Measurements from ENCODE around the gene SNRPB2. TPM values are rescaled to one million over a fixed set of nuclear protein-coding genes. Genes with fewer than 3 reads are reported as not detected.

Gene SNRPB2
- polyA plus RNA-seq, 1 donor (not counting 4 experiments of a cell fraction or from before 2014, with no cell fraction given): 75.8 TPM

DNA sequence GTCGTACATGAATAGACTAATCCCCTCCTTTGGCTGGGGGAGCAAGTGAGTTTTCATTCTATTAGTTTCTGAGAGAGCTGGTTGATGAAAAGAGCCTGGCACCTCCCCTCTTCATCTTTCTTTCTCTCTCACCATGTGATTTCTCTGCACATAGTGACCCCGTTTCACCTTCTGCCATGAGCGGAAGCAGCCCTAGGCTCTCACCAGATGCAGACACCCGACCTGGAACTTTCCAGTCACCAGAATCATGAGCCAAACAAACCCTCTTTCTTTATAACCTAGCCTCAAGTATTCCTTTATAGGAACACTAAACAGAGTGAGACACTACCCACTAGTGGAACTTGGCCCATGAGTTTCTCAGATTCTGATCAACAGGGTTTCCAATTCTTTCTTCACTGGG, 34.7 kb downstream of the SNRPB2 start:
- Histone ChIP-seq H3K9ac (ENCODE audit: control insufficient read depth, extremely low read depth, insufficient read depth, low read length) (no peak overlapping the region), H3K9me1 (ENCODE audit: control insufficient read depth, extremely low read depth, insufficient read depth, low read length) (no peaks in the 10 kb centered on the region), H3K4me2 (ENCODE audit: control insufficient read depth, extremely low read depth, insufficient read depth, low read depth, low read length) (no peak overlapping the region), H3K27ac (ENCODE audit: control insufficient read depth, insufficient read depth, low read length) (no peak overlapping the region), H3K9me3 (ENCODE audit: control insufficient read depth, low read depth, low read length) (no peaks in the 10 kb centered on the region), H3K27me3 (ENCODE audit: control insufficient read depth, extremely low read depth, insufficient read depth, low read length) (no peaks in the 10 kb centered on the region), H3K4me3 (ENCODE audit: control insufficient read depth in 2 of 3, extremely low read depth in 1 of 3, insufficient read depth in 2 of 3, low read depth in 1 of 3, low read length in 3 of 3) (no peak overlapping the region), H4K20me1 (ENCODE audit: control insufficient read depth, extremely low read depth, insufficient read depth, low read length) (no peaks in the 10 kb centered on the region), H3K36me3 (ENCODE audit: control insufficient read depth in 2 of 2, extremely low read depth in 1 of 2, insufficient read depth in 2 of 2, low read length in 2 of 2) (no peaks in the 10 kb centered on the region), H3K4me1 (ENCODE audit: control insufficient read depth, extremely low read depth, insufficient read depth, low read length) (no peaks in the 10 kb centered on the region), H2AFZ (ENCODE audit: control insufficient read depth, low read length) (no peak overlapping the region), H3K79me2 (ENCODE audit: control insufficient read depth, insufficient read depth, low read length) (no peaks in the 10 kb centered on the region)
- FAIRE-seq: no peak
- dilution Hi-C loops (cut with MboI; ENCODE audit: extremely low pct_ligation_motif_present, low sequenced_read_pairs): loop anchor here (25.0 kb wide), 1 partner anchor 252 kb away; no protein-coding TSS in a partner anchor
- DNase-seq (ENCODE audit: low read depth, low spot score): no peak
- TF ChIP-seq EZH2 (IDR thresholded peaks at IDR 0.05; ENCODE audit: low read length): no peak
- TF ChIP-seq CTCF (optimal IDR thresholded peaks at IDR 0.05 in 1 of 3, IDR thresholded peaks at IDR 0.05 in 1 of 3, conservative IDR thresholded peaks at IDR 0.05 in 1 of 3; ENCODE audit: extremely low read depth in 1 of 3, insufficient read depth in 2 of 3, low read length in 3 of 3): no peak

DNA sequence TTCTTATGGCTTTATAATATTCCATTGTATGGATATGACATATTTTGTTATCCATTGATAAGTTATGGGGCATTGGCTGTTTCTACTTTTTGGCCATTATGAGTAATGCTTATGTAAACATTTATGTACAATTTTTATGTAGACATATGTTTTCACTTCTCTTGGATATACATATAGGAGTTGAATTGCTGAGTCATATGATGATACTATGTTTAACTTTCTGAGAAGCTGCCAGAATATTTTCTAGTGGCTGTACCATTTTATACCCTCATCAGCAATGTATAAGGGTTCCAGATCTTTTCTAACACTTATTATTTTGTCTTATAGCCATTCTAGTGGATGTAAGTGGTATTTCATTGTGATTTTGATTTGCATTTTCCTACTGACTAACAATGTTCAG, 41.4 kb downstream of the SNRPB2 start:
- FAIRE-seq (no peak), DNase-seq (ENCODE audit: low read depth, low spot score) (no peak)
- Histone ChIP-seq H3K36me3 (ENCODE audit: control insufficient read depth in 2 of 2, extremely low read depth in 1 of 2, insufficient read depth in 2 of 2, low read length in 2 of 2) (no peaks in the 10 kb centered on the region), H3K9me1 (ENCODE audit: control insufficient read depth, extremely low read depth, insufficient read depth, low read length) (no peaks in the 10 kb centered on the region), H3K79me2 (ENCODE audit: control insufficient read depth, insufficient read depth, low read length) (no peaks in the 10 kb centered on the region), H3K9ac (ENCODE audit: control insufficient read depth, extremely low read depth, insufficient read depth, low read length) (no peak overlapping the region), H3K4me2 (ENCODE audit: control insufficient read depth, extremely low read depth, insufficient read depth, low read depth, low read length) (no peak overlapping the region), H3K4me3 (ENCODE audit: control insufficient read depth in 2 of 3, extremely low read depth in 1 of 3, insufficient read depth in 2 of 3, low read depth in 1 of 3, low read length in 3 of 3) (no peak overlapping the region), H3K4me1 (ENCODE audit: control insufficient read depth, extremely low read depth, insufficient read depth, low read length) (no peaks in the 10 kb centered on the region), H3K9me3 (ENCODE audit: control insufficient read depth, low read depth, low read length) (no peaks in the 10 kb centered on the region), H2AFZ (ENCODE audit: control insufficient read depth, low read length) (no peak overlapping the region), H3K27ac (ENCODE audit: control insufficient read depth, insufficient read depth, low read length) (no peak overlapping the region), H3K27me3 (ENCODE audit: control insufficient read depth, extremely low read depth, insufficient read depth, low read length) (no peaks in the 10 kb centered on the region), H4K20me1 (ENCODE audit: control insufficient read depth, extremely low read depth, insufficient read depth, low read length) (no peaks in the 10 kb centered on the region)
- TF ChIP-seq CTCF (optimal IDR thresholded peaks at IDR 0.05 in 1 of 3, IDR thresholded peaks at IDR 0.05 in 1 of 3, conservative IDR thresholded peaks at IDR 0.05 in 1 of 3; ENCODE audit: extremely low read depth in 1 of 3, insufficient read depth in 2 of 3, low read length in 3 of 3): no peak
- no peak for TF ChIP-seq EZH2 (IDR thresholded peaks at IDR 0.05; ENCODE audit: low read length)
- dilution Hi-C loops (cut with MboI; ENCODE audit: extremely low pct_ligation_motif_present, low sequenced_read_pairs): loop anchor here (25.0 kb wide), 1 partner anchor 259 kb away; no protein-coding TSS in a partner anchor

Data from keratinocyte (primary cell).